ENCODE results near the gene RNASEH2C. TPM values are rescaled to one million over a fixed set of nuclear protein-coding genes. Genes with fewer than 3 reads are reported as not detected.

Gene RNASEH2C
- total RNA-seq, 1 donor from 2014 or later: 155 TPM

- intact Hi-C loops (cut with DNase I): no loop called here
- H3K36me3 ChIP-seq: no peaks in the 10 kb centered on the region
- DNase-seq (ENCODE audit: low spot score in 2 of 2): no peak
- H3K4me3 ChIP-seq: no peak overlapping the region
- no peak overlapping the region for H3K27ac ChIP-seq
- H3K9me3 ChIP-seq: no peaks in the 10 kb centered on the region
- no peaks in the 10 kb centered on the region for H3K27me3 ChIP-seq
- no peak for TF ChIP-seq CTCF (IDR thresholded peaks at IDR 0.05)
- H3K4me1 ChIP-seq: no peaks in the 10 kb centered on the region
Measured at GRCh38 chr11:65680192-65680743, 40.3 kb downstream of the RNASEH2C start.

GRCh38 chr11:65672982-65673381 lies 47.6 kb downstream of the RNASEH2C start:
- intact Hi-C loops (cut with DNase I): no loop called here
- Histone ChIP-seq H3K27ac (no peak overlapping the region), H3K36me3 (no peaks in the 10 kb centered on the region), H3K9me3 (no peaks in the 10 kb centered on the region), H3K4me3 (no peak overlapping the region), H3K4me1 (no peaks in the 10 kb centered on the region), H3K27me3 (no peaks in the 10 kb centered on the region)
- no peak for TF ChIP-seq CTCF (IDR thresholded peaks at IDR 0.05)
- no peak for DNase-seq (ENCODE audit: low spot score in 2 of 2)

- TF ChIP-seq CTCF (IDR thresholded peaks at IDR 0.05): no peak
- H3K27ac ChIP-seq: no peak overlapping the region
- H3K27me3 ChIP-seq: no peaks in the 10 kb centered on the region
- no peak overlapping the region for H3K4me3 ChIP-seq
- no peaks in the 10 kb centered on the region for H3K36me3 ChIP-seq
- no peaks in the 10 kb centered on the region for H3K9me3 ChIP-seq
- intact Hi-C loops (cut with DNase I): no loop called here
- no peaks in the 10 kb centered on the region for H3K4me1 ChIP-seq
- DNase-seq (ENCODE audit: low spot score in 2 of 2): no peak
Measured at GRCh38 chr11:65672180-65672860, 48.3 kb downstream of the RNASEH2C start.

Other genes with a start within 250 kb of the RNASEH2C start
- 8,553 TPM for gene MALAT1, start 221.8 kb downstream of the RNASEH2C start, total RNA-seq
- 220 TPM for gene SCYL1, start 195.7 kb downstream of the RNASEH2C start, total RNA-seq
- 702 TPM for gene LTBP3, start 162.4 kb downstream of the RNASEH2C start, total RNA-seq
- 157 TPM for gene ZNRD2, start 150.3 kb downstream of the RNASEH2C start, total RNA-seq
- gene FAM89B, start 148.3 kb downstream of the RNASEH2C start, total RNA-seq: 104 TPM
- gene EHBP1L1, start 144.7 kb downstream of the RNASEH2C start, total RNA-seq: 418 TPM
- gene KCNK7, start 125.0 kb downstream of the RNASEH2C start, total RNA-seq: not detected
- gene MAP3K11, start 106.6 kb downstream of the RNASEH2C start, total RNA-seq: 121 TPM
- 181 TPM for gene PCNX3, start 105.0 kb downstream of the RNASEH2C start, total RNA-seq
- 145 TPM for gene SIPA1, start 82.7 kb downstream of the RNASEH2C start, total RNA-seq
- 115 TPM for gene RELA, start 57.9 kb downstream of the RNASEH2C start, total RNA-seq
- gene KAT5, start 8.5 kb downstream of the RNASEH2C start, total RNA-seq: 31.0 TPM
- 31.8 TPM for gene AP5B1, start 60.2 kb upstream of the RNASEH2C start, total RNA-seq
- not detected for gene OVOL1, start 66.3 kb upstream of the RNASEH2C start, total RNA-seq
- not detected for gene SNX32, start 113.2 kb upstream of the RNASEH2C start, total RNA-seq
- gene CFL1, start 137.4 kb upstream of the RNASEH2C start, total RNA-seq: 974 TPM
- gene MUS81, start 139.6 kb upstream of the RNASEH2C start, total RNA-seq: 45.0 TPM
- gene EFEMP2, start 152.0 kb upstream of the RNASEH2C start, total RNA-seq: 92.8 TPM
- gene CTSW, start 159.0 kb upstream of the RNASEH2C start, total RNA-seq: not detected
- gene FIBP, start 167.7 kb upstream of the RNASEH2C start, total RNA-seq: 57.2 TPM
- 184 TPM for gene CCDC85B, start 169.9 kb upstream of the RNASEH2C start, total RNA-seq
- 123 TPM for gene FOSL1, start 179.6 kb upstream of the RNASEH2C start, total RNA-seq
- 25.3 TPM for gene C11orf68, start 198.3 kb upstream of the RNASEH2C start, total RNA-seq
- gene DRAP1, start 198.6 kb upstream of the RNASEH2C start, total RNA-seq: 135 TPM
- not detected for gene TSGA10IP, start 224.7 kb upstream of the RNASEH2C start, total RNA-seq
- 28.4 TPM for gene SART1, start 240.9 kb upstream of the RNASEH2C start, total RNA-seq